WI38 (cell line): ENCODE data around the gene TM2D3.
A peak's percentile ranks its signal among the peaks of the same experiment; 100 is the strongest.
"Not testable (repeated sequence)": the region's sequence is repeated elsewhere in the genome, so short reads cannot be mapped to it uniquely, and the experiment has no call there.

Experiments used
- H3K4me3 ChIP-seq: 2 replicates; pipeline ENCODE4 v1.5.1; 2011; ENCODE audit warnings: low read depth, mild to moderate bottlenecking, control low read depth, low read length
- CTCF ChIP-seq: IDR thresholded peaks from 2 replicates; pipeline ENCODE4 v1.5.1; 2012; ENCODE audit warnings: low read depth, mild to moderate bottlenecking, control low read depth, low read length

Gene TM2D3

DNA sequence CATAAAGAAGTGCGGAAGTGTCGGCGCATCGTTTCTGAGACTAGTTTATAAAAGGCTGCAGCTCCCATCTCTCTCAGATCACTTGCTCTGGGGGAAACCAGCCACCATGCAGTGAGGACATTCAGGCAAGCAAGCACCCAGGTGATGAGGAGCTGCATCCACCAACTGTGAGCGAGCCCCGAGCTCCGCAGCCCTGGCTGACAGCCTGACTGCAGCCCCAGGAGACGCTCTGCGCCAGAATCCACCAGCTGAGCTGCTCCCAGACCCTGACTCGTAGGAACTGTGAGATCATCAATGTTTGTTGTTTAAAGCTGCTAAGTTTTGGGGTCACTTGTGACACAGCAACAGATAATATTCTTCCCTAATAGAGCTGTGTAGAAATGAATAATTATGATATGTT, 5.0 kb upstream of the TM2D3 start:
- no peak for TF ChIP-seq CTCF

GRCh38 chr15:101654624-101655337, 2.6 kb upstream of the TM2D3 start:
- H3K4me3 ChIP-seq, result not testable (repeated sequence)

More for the DNA sequence above, 5.0 kb upstream of the TM2D3 start:
- H3K4me3 ChIP-seq, result no peak overlapping the region

- TF ChIP-seq CTCF, result no peak
- no peak overlapping the region for H3K4me3 ChIP-seq
Observed at GRCh38 chr15:101654171-101654570, 2.0 kb upstream of the TM2D3 start.

DNA sequence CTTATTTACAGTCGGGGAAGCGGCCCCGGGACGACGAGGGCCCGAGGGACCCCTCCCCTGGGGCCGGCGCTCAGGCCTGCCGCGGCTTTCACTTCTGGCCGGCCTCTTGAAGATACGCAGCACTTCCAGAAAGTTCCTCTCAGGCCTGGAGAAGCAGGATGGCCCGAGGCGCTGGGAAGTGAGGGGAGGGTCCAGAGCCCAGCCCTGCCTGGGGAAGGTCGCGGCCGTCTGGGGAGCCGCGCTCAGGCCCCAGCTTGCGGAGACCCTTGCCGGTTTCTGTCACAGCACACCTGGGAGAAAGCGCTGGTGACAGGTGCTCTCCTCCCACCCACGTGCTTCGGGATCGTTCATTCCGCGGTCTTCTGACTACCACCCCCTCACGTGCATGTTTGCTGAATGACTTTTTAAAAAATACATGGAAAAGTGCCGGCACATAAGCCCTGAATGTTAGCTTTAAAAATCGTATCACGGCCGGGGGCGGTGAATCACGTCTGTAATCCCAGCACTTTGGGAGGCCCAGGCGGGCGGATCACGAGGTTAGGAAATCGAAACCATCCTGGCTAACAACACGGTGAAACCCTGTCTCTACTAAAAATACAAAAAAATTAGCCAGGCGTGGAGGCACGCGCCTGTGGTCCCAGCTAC, 727 bp upstream of the TM2D3 start:
- peak overlapping the region; percentile 90 for H3K4me3 ChIP-seq
- no peak for TF ChIP-seq CTCF

GRCh38 chr15:101651554-101652097, 555 bp downstream of the TM2D3 start:
- H3K4me3 ChIP-seq, result peak overlapping the region; percentile 90
- TF ChIP-seq CTCF, result no peak

DNA sequence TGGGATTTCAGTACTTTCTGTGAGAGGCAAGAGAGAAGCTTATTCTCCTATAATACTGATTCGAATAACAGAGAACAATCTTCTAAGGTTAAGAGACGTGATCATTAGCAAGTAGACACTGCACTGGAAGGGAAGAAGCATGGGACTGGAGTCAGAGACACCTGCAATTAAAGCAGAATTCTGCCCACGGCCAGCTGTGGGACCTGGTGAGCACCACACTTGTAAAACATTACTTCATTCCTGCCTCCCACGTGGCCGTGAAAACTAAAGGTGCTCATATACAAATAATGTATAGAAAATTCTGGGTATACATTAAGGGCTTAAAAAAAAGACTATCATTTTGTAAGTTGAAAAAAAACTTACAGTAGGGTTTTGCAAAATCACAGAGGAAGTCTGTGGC, 2.0 kb downstream of the TM2D3 start:
- no peak for TF ChIP-seq CTCF
- H3K4me3 ChIP-seq, result peak overlapping the region; percentile 2; the same call in 1 of the 2 replicates

- no peak overlapping the region for H3K4me3 ChIP-seq
- TF ChIP-seq CTCF, result no peak
Observed at GRCh38 chr15:101648356-101648755, 3.8 kb downstream of the TM2D3 start.
